GM19238 (cell line): Measurements from ENCODE around the gene CGB1.
"Not testable (repeated sequence)": the region's sequence is repeated elsewhere in the genome, so short reads cannot be mapped to it uniquely, and the experiment has no call there.

Experiments used
- DNase-seq: peaks from one replicate; pipeline ENCODE4 v3.0.0; 2011; ENCODE audit warnings: low spot score; ENCODE audit not compliant: insufficient read length

Gene CGB1

DNA sequence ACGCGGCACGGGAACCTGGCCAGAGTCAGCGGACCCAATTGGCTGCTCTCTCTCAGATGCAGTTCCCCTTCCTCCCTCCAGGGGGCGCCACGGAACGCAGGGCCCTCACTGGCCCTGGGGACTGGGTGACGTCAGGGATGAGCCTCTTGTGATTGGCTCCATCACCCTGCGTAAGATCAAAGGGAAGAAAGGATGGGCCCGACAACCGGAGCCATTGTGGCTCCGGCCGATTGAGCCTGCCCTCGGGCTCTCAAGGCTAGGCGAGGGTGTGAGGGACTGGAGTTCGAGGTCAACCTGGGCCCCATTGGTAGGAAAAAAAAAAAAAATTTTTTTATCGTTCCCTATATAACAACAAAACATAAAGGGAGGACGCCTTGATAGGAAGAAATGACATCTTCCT lies at the start of gene CGB1:
TSS of gene CGB1 (minus strand) at position 81 of the 400 bp plus-strand sequence. CDS start 184 bp downstream, outside the sequence.
- not testable (repeated sequence) for DNase-seq

DNA sequence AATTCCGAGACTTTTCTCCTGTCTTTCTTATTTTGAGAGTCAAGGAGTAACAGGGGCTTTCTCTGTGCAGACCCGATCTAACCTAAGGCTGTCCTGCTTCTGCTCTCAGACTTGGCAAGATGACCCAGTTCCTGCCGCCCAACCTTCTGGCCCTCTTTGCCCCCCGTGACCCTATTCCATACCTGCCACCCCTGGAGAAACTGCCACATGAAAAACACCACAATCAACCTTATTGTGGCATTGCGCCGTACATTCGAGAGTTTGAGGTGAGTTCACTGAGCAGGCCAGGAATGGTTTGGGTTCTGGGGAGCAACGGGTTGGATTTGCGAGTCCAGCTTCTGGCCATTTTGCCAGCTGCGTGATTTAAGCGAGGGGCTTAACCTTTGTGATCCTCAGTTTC lies 49.6 kb upstream of the CGB1 start:
- DNase-seq = no peak

DNA sequence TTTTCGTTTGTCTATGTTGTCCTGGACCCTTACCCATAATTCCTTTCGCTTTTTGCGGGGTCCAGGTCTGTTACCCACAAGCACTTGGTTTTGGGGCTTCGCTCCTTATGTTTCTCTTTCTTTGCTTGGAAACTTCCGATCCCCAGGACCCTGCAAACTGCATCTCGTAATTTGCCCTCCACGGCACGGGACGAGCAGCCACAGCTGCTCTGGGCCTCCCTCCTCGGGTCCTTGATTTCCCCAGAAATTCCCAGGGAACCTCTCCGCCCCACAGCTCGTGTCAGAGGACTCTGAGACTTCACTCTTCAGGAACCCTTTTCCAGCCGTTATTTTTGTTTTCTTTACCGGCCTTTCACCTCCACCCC lies 49.2 kb upstream of the CGB1 start:
- no peak for DNase-seq

DNA sequence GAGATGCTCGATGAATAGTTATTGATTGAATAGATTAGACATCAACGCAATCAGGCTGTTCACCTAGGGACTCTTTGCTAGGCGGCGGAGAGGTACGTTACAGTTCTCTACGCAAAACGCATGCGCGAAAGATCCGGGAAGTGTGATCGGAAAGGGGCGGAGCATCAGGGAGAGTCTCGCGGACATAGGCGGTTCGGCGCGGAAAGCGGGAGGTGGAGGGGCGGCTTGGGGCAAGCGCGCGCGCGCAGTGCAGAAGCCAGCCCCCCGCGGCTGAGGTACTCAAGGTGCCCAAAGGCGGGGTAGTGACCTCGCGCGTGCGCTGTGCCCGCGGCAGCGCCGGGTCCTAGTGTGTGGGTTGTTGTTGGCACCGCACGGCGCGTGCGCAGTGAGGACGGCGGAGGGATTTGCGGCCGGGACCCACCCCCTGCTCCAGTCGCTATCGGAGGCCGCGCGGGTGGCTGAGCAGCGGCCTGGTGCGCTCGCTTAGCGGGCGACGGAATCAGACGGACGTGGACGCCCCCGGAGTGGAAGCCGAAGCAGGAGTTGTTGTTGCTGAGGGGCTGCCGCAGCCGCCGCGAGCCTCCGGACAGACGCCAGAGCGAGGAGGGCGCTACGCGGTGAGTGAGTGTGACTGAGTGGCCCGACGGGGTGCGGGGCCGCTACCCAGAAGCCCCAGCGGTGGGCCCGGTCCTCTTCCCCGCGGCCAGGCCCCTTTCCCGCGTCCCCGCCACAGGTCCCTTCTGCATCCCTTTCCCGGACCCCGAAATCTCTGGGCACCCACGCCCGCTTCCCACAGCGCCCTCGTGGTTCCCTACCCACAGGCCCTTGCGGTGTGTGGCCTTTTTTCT lies 48.5 kb upstream of the CGB1 start, which contains the start of gene SNRNP70:
TSS of gene SNRNP70 (plus strand) at position 432 of the 848 bp plus-strand sequence. CDS start 964 bp downstream, outside the sequence.
- peak; percentile 98 for DNase-seq

DNA sequence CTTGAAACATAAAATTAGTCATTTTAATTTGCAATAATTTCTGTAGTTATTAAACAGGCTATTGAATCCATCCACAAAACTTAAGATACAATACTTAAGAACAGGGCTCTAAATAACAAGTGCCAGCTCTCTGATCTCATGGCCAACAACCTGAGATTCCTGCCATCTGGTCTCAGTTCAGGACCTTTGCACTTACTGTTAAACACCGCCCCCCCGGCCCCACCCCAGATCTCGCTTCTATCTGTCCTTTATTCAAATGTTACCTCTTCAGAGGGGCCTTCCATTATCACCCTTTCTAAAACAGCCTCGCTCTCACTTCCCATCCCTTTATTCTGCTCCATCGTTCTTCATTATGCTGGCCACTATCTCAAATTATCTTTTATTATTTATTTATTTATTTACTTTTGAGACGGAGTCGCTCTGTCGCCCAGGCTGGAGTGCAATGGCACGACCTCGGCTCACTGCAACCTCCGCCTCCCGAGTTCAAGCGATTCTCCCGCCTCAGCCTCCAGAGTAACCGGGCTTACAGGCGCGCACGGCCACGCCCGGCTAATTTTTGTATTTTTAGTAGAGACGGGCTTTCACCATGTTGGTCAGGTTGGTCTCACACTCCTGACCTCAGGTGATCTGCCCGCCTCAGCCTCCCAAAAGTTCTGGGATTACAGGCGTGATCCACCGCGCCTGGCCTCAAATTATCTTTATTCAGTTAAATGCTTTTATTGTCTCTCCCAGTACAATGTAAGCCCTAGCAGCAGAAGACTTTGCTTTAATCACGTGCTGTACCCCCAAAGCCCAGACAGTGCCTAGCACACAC lies 47.7 kb upstream of the CGB1 start:
- DNase-seq = no peak

DNA sequence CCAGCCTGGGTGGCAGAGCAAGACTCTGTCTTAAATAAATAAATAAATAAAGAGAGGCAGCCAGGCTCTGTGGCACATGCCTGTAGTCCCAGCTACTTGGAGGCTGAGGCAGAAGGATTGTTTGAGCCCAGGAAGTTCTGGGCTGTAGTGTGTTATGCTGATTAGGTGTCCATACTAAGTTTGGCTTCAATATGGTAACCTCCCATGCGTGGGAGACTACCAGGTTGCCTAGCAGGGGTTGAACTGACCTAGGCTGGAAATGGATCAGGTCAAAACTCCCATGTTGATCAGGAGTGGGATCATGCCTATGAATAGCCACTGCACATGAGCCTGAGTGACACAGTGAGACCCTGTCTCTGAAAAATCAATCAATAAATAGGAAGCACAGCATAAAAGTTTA lies 44.6 kb upstream of the CGB1 start:
- DNase-seq = no peak

DNA sequence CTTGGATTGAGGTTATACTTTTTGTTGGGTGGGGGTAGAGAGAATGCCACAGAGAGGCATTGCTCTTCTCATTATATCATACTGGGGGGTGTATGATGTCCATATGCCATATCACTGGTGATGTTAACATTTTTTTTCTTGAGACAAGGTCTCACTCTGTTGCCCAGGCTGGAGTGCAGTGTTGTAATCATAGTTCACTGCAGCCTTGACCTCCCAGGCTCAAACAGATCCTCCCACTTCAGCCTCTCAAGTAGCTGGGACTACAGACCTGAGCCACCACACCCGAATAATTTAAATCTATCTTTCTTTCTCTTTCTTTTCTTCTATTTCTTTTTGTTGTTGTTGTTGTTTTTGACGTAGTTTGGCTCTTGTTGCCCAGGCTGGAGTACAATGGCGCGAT lies 43.7 kb upstream of the CGB1 start:
- no peak for DNase-seq

DNA sequence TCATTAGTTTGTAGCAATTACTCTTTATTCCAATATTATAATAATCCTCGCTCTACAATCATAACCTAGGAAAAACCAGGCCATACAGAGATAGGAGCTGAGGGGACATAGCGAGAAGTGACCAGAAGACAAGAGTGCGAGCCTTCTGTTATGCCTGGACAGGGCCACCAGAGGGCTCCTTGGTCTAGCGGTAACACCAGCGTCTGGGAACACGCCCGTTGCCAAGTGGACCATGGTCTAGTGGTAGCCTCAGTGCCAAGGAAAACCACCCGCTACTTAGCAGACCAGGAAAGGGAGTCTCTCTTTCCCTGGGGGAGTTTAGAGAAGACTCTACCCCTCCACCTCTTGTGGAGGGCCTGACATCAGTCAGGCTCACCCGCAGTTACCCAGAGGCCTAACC lies 38.2 kb upstream of the CGB1 start:
- not testable (repeated sequence) for DNase-seq

DNA sequence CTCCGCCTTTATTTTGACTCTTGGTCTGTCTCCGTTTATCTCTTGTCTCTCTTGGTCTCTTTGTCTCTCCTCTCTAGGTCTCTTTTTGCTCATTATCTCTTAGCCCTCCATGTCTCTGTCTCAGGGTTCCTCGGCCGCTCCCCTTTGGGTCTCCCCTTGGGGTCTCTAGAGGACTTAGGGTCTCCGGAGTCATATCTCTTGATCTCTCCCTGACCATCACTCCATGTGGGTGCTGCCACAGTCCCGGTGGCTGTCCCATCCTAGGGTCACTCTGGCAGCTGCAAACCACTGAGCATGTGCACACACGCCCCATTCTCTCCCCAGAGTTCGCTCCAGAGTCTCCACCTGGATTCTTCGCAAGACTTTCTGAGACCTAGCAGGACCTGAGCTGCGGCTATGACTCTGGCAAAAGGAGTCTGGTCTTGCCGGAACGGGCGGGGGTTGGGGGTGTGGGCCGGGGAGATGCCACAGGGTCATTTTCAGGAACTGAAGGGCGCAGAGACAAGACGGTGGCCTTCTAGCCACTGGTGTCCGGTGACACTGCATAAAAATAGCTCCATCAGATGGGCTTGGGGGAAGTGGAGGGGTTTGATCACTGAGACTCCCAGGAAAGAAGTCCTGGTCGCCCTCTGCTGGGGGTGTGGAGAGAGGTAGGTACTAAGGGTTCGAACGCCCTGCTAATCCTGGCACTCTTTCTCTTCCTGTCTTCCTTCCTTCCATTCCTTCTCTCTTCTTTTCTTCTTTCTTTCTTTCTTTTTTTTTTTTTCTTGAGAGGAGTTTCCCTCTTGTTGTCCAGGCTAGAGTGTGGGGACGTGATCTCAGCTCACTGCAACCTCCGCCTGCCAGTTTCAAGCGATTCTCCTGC lies 37.1 kb upstream of the CGB1 start:
- no peak for DNase-seq

DNA sequence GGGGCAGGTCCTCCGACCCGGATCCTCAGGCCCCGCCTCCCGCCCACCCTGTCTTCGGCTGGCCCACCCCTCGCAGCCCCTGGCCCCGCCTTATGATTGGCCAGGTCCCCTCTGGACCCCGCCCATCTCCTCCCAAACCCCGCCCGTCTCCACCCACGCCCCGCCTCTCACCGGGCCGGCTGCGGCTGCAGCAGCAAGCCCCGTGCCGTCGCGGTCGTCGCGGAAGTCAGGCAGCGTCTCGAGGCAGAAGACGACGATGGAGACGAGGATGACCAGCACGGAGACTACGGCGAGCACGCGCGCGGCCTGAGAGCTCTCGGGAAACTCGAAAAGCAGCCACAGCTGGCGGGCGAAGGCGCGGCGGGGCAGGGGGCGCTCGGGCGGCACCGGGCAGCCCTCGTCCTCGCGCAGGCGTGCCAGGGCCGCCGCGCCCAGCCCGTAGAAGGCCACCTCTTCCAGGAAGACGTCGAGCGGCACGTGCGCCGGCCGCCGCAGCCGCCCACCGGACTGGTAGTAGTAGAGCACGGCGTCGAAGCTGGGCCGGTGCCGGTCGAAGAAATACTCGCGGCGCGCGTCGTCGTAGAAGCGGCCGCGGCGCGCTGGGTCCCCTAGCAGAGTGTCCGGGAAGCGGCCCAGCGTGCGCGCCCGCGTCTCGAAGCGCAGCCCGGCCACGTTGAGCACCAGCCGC lies 35.3 kb upstream of the CGB1 start:
- no peak for DNase-seq

DNA sequence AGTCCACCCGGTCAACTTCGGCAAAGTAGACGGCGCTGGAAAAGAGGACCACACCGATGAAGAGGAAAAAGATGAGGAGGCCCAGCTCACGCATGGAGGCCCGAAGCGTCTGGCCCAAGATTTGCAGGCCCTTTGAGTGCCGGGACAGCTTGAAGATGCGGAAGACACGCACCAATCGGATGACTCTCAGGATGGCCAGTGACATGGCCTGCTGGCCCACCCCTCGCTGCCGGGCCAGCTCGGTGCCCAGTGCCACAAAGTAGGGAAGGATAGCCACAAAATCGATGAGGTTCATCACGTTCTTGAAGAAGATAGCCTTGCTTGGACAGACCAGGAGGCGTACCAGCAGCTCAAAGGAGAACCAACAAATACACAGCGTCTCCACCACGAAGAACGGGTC lies 33.7 kb upstream of the CGB1 start:
- DNase-seq = no peak

DNA sequence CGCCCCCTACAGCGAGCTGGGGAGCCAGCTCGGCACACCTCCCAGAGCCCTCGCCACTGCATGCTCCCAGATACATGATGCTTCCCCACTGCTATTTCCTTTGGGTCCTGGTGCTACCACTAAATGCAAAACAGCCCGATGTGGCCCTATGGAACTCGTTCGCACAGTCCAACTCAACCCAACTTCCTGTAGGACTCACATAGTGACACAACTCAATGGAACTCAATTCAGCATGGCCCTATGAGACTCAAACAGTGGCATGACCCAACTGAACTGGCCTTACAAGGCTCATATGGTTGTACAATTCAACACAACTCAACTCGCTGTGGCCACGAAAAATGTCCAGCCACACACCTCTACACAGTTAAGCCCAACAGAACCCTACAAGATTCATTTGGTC lies 32.3 kb upstream of the CGB1 start:
- no peak for DNase-seq

DNA sequence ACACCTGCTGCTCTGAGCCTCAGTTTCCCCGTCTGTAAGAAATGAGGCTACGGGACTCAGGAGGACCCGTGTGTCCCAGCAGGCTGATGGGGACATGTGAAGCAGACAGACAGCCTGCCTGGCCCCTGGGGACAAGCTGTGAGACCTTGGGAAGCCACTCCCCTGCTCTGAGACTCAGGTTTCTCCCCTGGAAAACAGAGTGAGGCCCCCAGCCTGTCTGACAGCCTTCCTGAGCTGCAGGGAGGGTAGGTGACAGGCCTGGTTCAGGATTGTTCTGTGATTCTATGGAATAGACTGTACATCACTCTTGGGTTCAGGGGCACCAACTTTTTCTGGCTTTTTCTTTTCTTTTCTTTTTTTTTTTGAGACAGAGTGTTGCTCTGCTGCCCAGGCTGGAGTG lies 30.9 kb upstream of the CGB1 start:
- no peak for DNase-seq

DNA sequence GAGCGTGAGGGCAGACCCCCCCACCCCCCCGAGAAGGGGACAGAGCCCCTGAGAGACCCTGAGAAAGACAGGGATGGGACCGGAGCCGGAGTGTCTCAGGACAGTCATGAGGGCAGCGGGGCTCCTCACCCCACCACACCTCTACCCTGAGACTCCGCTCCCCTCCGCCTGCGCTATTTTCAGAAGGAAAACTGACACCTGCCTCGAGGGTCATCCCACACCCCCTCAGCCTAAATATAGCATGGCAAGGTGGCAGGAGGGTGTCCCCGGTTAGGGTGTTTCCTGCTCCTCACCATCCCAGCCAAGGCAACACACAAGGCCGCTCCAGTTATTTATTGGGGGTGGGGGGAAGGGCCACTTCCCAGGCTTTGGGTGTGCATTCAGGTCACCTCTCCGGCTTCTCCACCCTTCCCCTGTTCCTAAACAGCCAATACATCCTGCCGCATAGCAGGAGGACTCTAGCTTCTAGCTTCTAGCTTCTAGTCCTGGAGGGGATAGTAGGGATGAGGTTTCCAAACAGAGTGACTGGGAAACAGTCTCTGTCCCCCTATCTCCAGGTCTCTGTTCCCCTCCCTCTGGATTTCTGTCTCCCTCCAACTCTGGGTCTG lies 29.3 kb upstream of the CGB1 start:
- no peak for DNase-seq

DNA sequence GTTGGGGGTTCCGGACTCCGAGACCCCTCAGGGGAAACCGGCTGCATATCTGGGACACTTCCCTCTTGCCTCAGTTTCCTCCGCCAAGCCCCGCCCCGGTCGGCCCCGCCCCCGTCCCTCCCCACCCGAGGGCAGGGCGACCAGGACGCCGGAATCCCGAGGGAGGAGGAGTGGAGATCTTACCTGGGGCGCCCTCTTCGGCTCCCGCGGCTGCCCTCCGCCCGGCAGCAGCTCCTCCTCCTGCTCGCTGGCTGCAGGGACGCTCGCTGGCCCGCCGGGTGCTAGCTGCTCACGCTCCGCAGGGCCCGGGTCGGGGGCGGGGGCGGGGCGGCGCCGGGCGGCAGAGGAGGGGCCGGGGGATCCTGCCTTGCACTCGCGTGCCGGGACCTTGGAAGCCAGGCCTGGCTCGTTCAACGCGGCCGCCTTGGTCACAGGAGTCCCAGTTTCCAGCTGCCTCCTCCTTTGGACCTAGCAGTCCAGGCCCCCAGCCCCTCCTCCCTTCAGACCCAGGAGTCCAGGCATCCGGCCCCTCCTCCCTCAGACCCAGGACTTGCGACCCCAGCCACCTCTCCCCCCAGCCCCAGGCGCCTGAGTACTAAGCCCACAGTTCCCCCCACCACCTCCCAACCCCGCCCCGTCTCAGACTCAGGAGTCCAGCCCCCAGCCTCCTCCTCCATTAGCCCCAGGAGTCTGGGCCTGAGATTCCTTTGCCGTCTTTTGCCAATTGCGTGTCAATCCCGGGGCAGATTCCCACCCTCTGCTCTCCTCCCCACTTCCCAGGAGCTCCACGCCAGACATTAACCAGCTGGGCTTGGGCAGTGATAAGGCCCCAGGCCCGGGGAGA lies 28.3 kb upstream of the CGB1 start, which contains the start of gene NTF4:
TSS of gene NTF4 (minus strand) at position 51 of the 844 bp plus-strand sequence. CDS start 2,821 bp downstream, outside the sequence.
- no peak for DNase-seq

DNA sequence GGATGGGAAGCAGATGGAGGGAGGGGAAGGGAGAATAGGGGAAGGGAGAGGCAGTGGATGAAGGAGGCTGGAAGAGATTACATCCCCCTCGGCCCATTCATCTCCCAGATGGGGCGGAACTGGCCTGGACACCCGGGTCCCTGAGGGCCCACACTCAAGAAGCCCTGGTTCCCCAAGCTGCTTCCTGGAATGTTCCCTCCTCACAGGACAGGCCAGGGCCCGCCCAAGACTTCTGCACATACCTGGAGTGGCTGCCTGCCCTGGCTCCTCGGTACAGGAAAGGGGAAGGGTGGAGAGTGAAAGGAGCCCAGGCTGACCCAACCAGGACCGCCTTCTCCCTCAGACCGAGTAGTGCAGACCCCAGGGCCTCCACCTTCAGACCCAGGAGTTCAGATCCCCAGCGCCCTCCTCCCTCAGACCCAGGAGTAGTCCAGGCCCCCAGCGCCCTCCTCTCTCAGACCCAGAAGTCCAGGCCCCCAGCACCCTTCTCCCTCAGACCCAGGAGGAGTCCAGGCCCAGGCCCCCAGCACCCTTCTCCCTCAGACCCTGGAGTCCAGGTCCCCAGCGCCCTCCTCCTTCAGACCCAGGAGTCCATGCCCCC lies 27.4 kb upstream of the CGB1 start:
- no peak for DNase-seq

DNA sequence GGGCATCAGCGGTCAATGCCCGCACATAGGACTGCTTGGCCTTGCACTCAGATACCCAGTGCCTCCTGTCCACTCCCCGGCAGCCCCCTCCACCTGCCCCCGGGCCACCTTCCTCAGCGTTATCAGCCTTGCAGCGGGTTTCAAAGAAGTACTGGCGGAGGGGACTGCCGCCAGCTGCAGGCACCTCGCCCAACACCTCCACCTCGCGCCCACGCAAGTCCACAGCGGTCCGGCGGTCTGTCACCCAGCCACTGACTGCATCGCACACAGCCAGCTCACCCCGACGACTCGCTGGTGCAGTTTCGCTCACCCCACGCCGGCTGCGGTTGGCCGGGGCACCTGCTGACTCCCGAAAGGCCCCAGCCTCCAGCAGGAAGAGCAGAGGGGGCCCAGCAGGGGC lies 24.8 kb upstream of the CGB1 start:
- no peak for DNase-seq

DNA sequence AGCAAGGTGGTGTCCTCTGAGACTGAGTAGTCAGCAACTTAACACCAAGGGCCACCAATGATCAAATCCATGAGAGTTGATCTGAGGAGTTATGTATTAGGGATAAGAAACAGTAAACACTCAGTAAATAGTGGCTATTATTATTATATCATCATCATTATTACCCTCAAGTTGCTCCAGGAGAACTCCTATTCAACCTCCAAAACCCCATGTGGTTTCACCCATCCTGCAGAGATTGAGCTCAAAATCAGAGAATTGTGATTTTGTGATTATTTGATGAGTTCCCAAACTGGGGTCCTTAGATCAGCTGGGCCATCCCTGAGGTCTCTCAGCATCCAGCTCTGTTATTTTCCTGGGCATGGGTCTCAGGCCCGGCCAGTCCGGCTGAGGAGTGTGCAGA lies 24.3 kb upstream of the CGB1 start:
- DNase-seq = no peak

DNA sequence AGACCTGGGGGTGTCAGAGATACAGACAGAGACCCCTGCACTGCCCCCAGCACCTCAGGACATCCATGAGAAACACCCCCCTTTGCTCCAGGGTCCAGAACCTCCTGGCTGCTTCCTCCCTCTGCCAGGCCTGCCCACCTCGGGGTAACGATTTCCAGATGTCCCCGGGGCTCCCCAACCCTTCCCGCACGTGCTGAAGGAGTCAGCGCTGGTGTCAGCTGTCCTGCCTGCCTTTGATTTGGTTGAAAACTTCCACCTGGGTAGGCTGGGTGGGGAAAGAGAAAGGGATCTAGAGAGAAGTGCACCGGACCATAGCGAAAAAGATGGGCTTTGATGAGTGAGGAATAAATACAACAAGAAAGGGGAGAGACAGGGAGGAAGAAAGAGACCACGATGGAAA lies 22.4 kb upstream of the CGB1 start:
- DNase-seq = no peak
